ENCODE results near the gene IFFO2. TPM values are rescaled to one million over a fixed set of nuclear protein-coding genes. Genes with fewer than 3 reads are reported as not detected.

Gene IFFO2
- total RNA-seq, 3 donors from 2014 or later = 36.0 to 47.6 (median 36.1) TPM

GRCh38 chr1:18950401-18951026 is 6.0 kb downstream of the IFFO2 start:
- Mint-ChIP-seq H3K9me3 (no peaks in the 10 kb centered on the region), H3K4me1 (ENCODE audit: low read depth) (peaks cover 93% of the 10 kb centered on the region), H3K4me3 (peak overlapping the region; percentile 81), H3K36me3 (ENCODE audit: insufficient read depth) (peaks cover 2% of the 10 kb centered on the region), H3K27me3 (ENCODE audit: low read depth) (no peaks in the 10 kb centered on the region)
- ATAC-seq (no peak), DNase-seq (no peak)

GRCh38 chr1:18949686-18950400 is 6.6 kb downstream of the IFFO2 start:
- DNase-seq (no peak), ATAC-seq (no peak)
- peaks cover 96% of the 10 kb centered on the region for H3K4me1 Mint-ChIP-seq (ENCODE audit: low read depth)
- H3K36me3 Mint-ChIP-seq (ENCODE audit: insufficient read depth) = peaks cover 2% of the 10 kb centered on the region
- H3K4me3 Mint-ChIP-seq = peak overlapping the region; percentile 81
- H3K27me3 Mint-ChIP-seq (ENCODE audit: low read depth) = no peaks in the 10 kb centered on the region
- H3K9me3 Mint-ChIP-seq = no peaks in the 10 kb centered on the region

GRCh38 chr1:18948913-18949685 is 7.4 kb downstream of the IFFO2 start:
- H3K4me1 Mint-ChIP-seq (ENCODE audit: low read depth) = peaks cover 96% of the 10 kb centered on the region
- DNase-seq = no peak
- H3K4me3 Mint-ChIP-seq = peak overlapping the region; percentile 81
- no peaks in the 10 kb centered on the region for H3K9me3 Mint-ChIP-seq
- ATAC-seq = no peak
- no peaks in the 10 kb centered on the region for H3K27me3 Mint-ChIP-seq (ENCODE audit: low read depth)
- peaks cover 3% of the 10 kb centered on the region for H3K36me3 Mint-ChIP-seq (ENCODE audit: insufficient read depth)

- DNase-seq (peak; percentile 55), ATAC-seq (peak; percentile 6 to 7)
- peaks cover 96% of the 10 kb centered on the region for H3K4me1 Mint-ChIP-seq (ENCODE audit: low read depth)
- no peaks in the 10 kb centered on the region for H3K27me3 Mint-ChIP-seq (ENCODE audit: low read depth)
- H3K4me3 Mint-ChIP-seq = peak overlapping the region; percentile 81
- H3K9me3 Mint-ChIP-seq = no peaks in the 10 kb centered on the region
- peaks cover 7% of the 10 kb centered on the region for H3K36me3 Mint-ChIP-seq (ENCODE audit: insufficient read depth)
Observed at GRCh38 chr1:18948048-18948912, 8.2 kb downstream of the IFFO2 start.

- H3K9me3 Mint-ChIP-seq = no peaks in the 10 kb centered on the region
- ATAC-seq = no peak
- peaks cover 6% of the 10 kb centered on the region for H3K36me3 Mint-ChIP-seq (ENCODE audit: insufficient read depth)
- H3K4me3 Mint-ChIP-seq = peak overlapping the region; percentile 81
- peaks cover 91% of the 10 kb centered on the region for H3K4me1 Mint-ChIP-seq (ENCODE audit: low read depth)
- H3K27me3 Mint-ChIP-seq (ENCODE audit: low read depth) = no peaks in the 10 kb centered on the region
- no peak for DNase-seq
Observed at GRCh38 chr1:18947570-18947969, 8.9 kb downstream of the IFFO2 start.

GRCh38 chr1:18946550-18947381 is 9.7 kb downstream of the IFFO2 start:
- ATAC-seq (no peak), DNase-seq (no peak)
- H3K27me3 Mint-ChIP-seq (ENCODE audit: low read depth) = no peaks in the 10 kb centered on the region
- H3K4me1 Mint-ChIP-seq (ENCODE audit: low read depth) = peaks cover 90% of the 10 kb centered on the region
- no peaks in the 10 kb centered on the region for H3K9me3 Mint-ChIP-seq
- H3K36me3 Mint-ChIP-seq (ENCODE audit: insufficient read depth) = peaks cover 7% of the 10 kb centered on the region
- H3K4me3 Mint-ChIP-seq = peak overlapping the region; percentile 33

GRCh38 chr1:18945401-18945849 is 11.1 kb downstream of the IFFO2 start:
- Mint-ChIP-seq H3K27me3 (ENCODE audit: low read depth) (no peaks in the 10 kb centered on the region), H3K36me3 (ENCODE audit: insufficient read depth) (peaks cover 7% of the 10 kb centered on the region), H3K4me3 (no peak overlapping the region), H3K4me1 (ENCODE audit: low read depth) (peaks cover 90% of the 10 kb centered on the region), H3K9me3 (no peaks in the 10 kb centered on the region)
- ATAC-seq (no peak), DNase-seq (no peak)

- no peak for ATAC-seq
- peaks cover 7% of the 10 kb centered on the region for H3K36me3 Mint-ChIP-seq (ENCODE audit: insufficient read depth)
- peak overlapping the region; percentile 3 for H3K4me3 Mint-ChIP-seq
- H3K27me3 Mint-ChIP-seq (ENCODE audit: low read depth) = no peaks in the 10 kb centered on the region
- H3K9me3 Mint-ChIP-seq = no peaks in the 10 kb centered on the region
- no peak for DNase-seq
- H3K4me1 Mint-ChIP-seq (ENCODE audit: low read depth) = peaks cover 90% of the 10 kb centered on the region
Observed at GRCh38 chr1:18944810-18945209, 11.7 kb downstream of the IFFO2 start.

- Mint-ChIP-seq H3K9me3 (no peaks in the 10 kb centered on the region), H3K27me3 (ENCODE audit: low read depth) (no peaks in the 10 kb centered on the region), H3K4me1 (ENCODE audit: low read depth) (peaks cover 89% of the 10 kb centered on the region), H3K36me3 (ENCODE audit: insufficient read depth) (peaks cover 7% of the 10 kb centered on the region), H3K4me3 (no peak overlapping the region)
- ATAC-seq = no peak
- no peak for DNase-seq
Observed at GRCh38 chr1:18943914-18944572, 12.4 kb downstream of the IFFO2 start.

GRCh38 chr1:18943162-18943561 is 13.3 kb downstream of the IFFO2 start:
- H3K4me3 Mint-ChIP-seq = no peak overlapping the region
- H3K36me3 Mint-ChIP-seq (ENCODE audit: insufficient read depth) = peaks cover 7% of the 10 kb centered on the region
- ATAC-seq (no peak), DNase-seq (no peak)
- peaks cover 84% of the 10 kb centered on the region for H3K4me1 Mint-ChIP-seq (ENCODE audit: low read depth)
- H3K9me3 Mint-ChIP-seq = no peaks in the 10 kb centered on the region
- H3K27me3 Mint-ChIP-seq (ENCODE audit: low read depth) = no peaks in the 10 kb centered on the region

GRCh38 chr1:18942340-18942739 is 14.1 kb downstream of the IFFO2 start:
- ATAC-seq (no peak), DNase-seq (no peak)
- Mint-ChIP-seq H3K4me1 (ENCODE audit: low read depth) (peaks cover 84% of the 10 kb centered on the region), H3K9me3 (no peaks in the 10 kb centered on the region), H3K36me3 (ENCODE audit: insufficient read depth) (peaks cover 7% of the 10 kb centered on the region), H3K4me3 (no peak overlapping the region), H3K27me3 (ENCODE audit: low read depth) (no peaks in the 10 kb centered on the region)

GRCh38 chr1:18941221-18942141 is 15.0 kb downstream of the IFFO2 start:
- Mint-ChIP-seq H3K4me3 (no peak overlapping the region), H3K27me3 (ENCODE audit: low read depth) (no peaks in the 10 kb centered on the region), H3K9me3 (no peaks in the 10 kb centered on the region), H3K4me1 (ENCODE audit: low read depth) (peaks cover 83% of the 10 kb centered on the region), H3K36me3 (ENCODE audit: insufficient read depth) (peaks cover 7% of the 10 kb centered on the region)
- no peak for DNase-seq
- ATAC-seq = no peak
